ENCODE measurements around the gene MEX3B.
"Not testable (repeated sequence)": the region's sequence is repeated elsewhere in the genome, so short reads cannot be mapped to it uniquely, and the experiment has no call there.

Gene MEX3B

DNA sequence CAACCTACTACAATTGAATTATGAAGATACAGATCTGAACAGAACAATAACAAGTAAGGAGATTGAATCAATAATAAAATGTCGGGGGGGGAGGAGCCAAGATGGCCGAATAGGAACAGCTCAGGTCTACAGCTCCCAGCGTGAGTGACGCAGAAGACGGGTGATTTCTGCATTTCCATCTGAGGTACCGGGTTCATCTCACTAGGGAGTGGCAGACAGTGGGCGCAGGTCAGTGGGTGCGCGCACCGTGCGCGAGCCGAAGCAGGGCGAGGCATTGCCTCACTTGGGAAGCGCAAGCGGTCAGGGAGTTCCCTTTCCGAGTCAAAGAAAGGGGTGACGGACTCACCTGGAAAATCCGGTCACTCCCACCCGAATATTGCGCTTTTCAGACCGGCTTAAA, 50.7 kb downstream of the MEX3B start:
- DNase-seq: not testable (repeated sequence)

DNA sequence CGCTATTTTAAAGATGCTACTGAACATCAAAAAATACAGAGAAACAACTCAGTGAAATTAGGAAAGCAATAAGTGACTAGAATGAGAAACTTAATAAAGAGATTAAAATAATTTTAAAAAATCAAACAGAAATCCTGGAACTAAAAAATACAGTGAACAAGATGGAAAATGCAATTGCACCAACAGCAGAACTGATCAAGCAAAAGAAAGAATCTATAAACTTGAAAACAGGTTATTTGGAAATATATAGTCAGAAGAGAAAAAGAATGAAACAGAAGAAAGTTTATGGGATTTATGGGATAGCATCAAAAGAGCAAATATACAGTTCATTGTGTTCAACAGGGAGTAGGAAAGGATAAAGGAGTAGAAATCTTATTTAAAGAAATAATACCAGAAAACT, 53.3 kb downstream of the MEX3B start:
- no peak for DNase-seq
